IPS-NIHi7 (cell line): Measurements from ENCODE around the gene ANXA5.

Experiments
- DNase-seq: peaks from one replicate; pipeline ENCODE4 v3.0.0; 2012; ENCODE audit warnings: mixed read lengths; ENCODE audit errors: extremely low spot score

The ANXA5 gene

DNA sequence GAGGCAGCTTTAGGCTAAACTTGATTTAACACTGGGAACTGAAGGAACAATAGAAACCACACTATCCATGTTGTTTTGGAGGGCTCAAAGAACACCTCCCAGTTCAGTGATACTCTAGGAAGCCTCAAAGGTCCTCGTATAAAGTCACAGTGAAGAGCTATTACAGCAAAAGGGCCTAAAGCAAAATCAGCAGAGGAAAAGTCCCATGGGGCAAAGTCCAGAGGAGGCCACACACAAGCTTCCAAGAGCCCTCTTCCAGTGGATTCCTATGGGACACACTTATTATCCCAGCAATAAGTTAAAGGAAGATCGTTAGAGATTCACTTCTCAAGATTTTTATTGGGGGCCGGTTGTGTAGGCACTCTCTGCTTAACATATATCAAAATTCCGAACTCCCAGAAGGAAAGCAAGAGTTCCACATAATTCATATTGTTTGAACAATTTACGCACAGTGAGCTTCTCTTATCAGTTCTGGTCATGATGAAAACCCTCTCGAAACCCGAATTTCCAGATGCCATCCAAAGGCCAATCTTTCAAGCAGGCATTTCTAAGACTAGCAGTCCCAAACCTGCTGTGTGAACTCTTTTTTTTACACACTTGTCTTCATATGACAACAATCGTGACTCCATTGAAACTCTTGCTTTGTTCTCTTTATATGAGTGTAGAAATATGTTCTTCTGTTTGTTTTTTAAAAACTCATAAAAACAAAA is 53.7 kb downstream of the ANXA5 start:
- DNase-seq = no peak

DNA sequence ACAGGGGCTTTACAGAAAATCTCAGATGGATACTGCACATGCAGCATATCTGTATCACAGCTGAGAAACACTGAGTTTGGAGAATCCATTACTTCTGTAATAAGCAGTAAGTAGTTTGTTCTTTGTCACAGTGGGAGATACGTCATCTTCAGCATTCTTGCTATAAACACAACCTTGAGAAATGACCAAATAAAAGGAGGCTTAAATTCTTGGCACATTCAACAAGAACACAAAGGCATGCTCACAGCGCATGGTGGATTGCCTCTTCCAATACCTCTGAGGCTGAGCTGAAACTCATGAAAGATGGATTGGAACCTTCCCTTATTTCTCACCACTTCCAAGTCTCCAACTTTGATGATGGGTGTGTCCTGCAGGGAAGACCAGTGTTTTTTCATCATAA is 54.5 kb downstream of the ANXA5 start:
- DNase-seq = no peak

DNA sequence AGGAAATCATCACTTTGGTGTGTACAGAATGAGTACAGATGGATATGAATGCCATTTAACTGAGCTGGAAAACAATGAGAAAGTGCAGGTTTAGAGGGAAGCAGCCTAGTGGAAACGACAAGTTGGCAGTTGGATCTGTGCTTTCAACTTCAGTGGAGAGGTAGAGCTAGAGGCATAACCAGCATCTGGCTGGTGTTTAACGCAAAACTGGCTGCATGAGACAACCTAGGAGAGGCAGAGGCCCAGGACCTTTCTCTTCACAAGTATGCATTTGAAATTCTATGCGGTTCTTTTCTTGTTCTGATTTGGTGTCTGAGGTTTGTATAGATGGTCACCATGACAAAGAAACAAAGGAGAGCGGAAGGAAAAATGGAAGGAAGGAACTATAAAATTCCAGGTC is 63.1 kb downstream of the ANXA5 start:
- DNase-seq = no peak

DNA sequence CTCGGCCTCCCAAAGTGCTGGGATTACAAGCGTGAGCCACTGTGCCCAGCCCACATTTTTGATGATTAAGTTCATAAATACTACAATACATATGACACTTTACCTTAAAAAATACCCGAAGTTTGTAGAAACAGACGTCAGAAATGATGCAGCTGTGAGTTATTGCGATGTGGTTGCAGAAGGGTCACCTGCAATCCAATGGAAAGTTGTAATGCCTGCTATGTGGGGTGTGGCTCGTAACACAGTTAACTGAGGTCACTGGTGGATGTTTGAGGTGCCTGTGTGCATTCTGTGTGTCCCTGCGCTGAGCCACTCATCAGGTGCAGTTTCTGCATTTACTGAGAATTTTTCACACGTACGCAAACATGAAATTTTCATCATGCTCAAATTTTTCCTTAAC is 64.1 kb downstream of the ANXA5 start:
- DNase-seq = no peak
